Stimulated activated CD8-positive, alpha-beta memory T cell treated with anti-CD3 and anti-CD28 coated beads, Interleukin-4, amount 100 ng/mL, for 48 hours (primary cell): ENCODE data around the gene FIS1.
"Not testable (repeated sequence)": the region's sequence is repeated elsewhere in the genome, so short reads cannot be mapped to it uniquely, and the experiment has no call there.

Source experiments
- DNase-seq: peaks from one replicate; pipeline ENCODE4 v3.0.0-alpha.2; 2020

The FIS1 gene

GRCh38 chr7:101255796-101256195, 10.9 kb upstream of the FIS1 start:
- no peak for DNase-seq

DNA sequence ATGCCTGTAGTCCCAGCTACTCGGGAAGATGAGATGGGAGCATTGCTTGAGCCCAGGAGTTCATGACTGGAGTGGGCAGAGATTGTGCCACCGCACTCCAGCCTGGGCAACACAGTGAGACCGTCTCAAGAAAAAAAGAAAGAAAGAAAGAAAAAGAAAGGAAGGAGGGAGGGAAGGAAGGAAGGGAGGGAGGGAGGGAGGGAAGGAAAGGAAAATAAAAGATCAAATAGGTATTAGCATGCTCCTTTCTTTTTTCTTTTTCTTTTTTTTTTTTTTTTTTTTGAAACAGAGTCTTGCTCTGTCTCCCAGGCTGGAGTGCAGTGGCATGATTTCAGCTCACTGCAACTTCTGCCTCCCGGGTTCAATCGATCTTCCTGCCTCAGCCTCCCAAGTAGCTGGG, 8.3 kb upstream of the FIS1 start:
- not testable (repeated sequence) for DNase-seq

GRCh38 chr7:101251871-101252659, 7.2 kb upstream of the FIS1 start:
- DNase-seq, result peak; percentile 99

GRCh38 chr7:101250324-101250723, 5.4 kb upstream of the FIS1 start:
- no peak for DNase-seq

- no peak for DNase-seq
These were observed 3.4 kb upstream of the FIS1 start for GRCh38 chr7:101248276-101248675.

DNA sequence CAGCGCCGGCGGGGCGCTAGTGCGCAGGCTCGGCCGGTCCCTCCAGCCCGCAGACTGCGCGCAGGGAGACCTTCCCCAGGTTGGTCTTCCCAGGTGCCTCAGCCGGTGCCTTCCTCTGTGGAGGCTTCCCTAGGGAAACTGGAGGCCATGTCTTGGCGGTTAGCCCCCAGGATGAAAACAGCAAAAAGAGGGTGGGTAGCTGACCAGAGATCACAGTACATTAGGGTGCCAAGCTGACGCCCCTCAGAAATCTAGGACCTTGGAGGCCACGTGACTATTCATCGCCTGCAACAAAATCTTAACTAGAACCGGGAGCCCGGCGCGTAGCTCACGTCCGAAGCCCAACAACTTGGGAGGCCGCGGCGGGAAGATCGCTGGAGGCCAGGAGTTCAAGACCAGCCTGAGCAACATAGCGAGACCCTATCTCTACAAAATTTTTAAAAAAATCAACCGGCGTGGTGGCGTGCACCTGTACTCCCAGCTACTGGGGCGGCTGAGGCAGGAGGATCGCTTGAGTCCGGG, 327 bp upstream of the FIS1 start:
- DNase-seq, result no peak

DNA sequence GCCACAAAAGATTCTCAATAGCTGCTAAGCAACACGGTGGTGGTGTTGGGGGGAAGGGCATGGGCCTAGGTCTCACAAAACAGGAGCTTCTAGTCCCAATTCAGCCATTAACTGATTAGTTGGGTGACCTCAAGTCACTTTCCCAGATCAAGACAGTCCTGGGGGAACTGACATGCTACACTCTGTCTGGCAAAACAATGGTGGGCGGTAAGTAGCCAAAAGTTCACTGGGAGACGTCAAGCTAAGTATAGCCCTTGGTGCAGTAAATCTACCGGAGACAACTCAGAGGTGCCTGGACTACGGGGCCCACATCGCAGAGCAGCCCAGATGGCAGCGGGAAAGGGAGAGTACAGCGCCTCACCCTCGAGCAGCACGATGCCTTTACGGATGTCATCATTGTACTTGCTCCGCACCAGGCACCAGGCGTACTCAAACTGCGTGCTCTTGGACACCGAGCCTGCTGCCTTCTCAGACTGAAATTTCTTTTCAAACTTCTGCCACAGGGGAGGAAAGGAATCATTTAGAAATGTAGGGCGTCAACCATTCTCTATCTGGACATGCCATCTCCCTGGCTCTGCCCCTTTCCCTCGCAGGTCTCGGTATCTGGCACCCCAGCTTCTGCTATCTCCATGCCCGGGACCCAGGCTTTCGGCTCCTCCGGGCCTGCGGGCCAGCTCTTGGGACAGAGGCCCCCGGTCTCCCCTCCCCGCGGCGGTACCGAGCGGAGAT, 1.1 kb downstream of the FIS1 start:
- DNase-seq, result no peak

- no peak for DNase-seq
These were observed 3.2 kb downstream of the FIS1 start for GRCh38 chr7:101241443-101242349.

GRCh38 chr7:101241015-101241363, 3.9 kb downstream of the FIS1 start:
- DNase-seq, result no peak

DNA sequence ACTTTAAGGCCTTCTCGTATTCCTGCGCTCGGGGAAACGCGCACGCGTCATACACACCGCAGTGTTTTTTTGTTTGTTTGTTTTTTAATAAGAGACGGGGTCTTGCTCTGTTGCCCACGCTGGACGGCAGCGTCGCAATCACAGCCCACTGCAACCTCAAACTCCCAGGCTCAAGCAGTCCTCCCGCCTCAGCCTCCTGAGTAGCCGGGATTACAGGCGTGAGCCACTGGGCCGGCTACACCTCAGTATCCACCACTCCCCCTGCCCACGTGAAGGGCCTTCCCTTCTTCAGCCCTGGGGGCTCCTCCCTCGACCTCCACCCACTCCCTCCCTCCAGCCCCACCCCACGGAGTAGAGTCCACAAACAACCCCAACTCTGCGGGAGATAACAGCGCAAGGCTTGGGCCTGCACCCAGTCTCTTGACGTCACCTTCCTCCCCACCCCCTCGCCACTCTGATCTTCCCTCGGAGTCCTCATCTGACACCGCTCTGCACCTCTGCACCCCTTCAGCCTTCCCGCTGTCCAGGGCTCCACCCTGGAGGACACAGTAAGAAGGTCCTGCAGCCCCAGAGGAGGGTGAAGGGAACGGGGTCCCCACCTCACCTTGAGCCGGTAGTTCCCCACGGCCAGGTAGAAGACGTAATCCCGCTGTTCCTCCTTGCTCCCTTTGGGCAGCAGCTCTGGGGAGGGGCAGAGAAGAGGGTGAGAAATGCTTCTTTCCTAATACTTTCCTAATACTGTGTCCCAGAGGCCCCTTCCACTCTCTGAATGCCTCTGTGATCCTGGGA, 4.5 kb downstream of the FIS1 start:
- no peak for DNase-seq

GRCh38 chr7:101239951-101240220, 5.0 kb downstream of the FIS1 start:
- DNase-seq, result no peak

- no peak for DNase-seq
These were observed 5.5 kb downstream of the FIS1 start for GRCh38 chr7:101239191-101239950.

- no peak for DNase-seq
These were observed 6.4 kb downstream of the FIS1 start for GRCh38 chr7:101238226-101239182.

- DNase-seq, result no peak
These were observed 7.4 kb downstream of the FIS1 start, which contains the start of gene CLDN15 for GRCh38 chr7:101237206-101238067. TSS of gene CLDN15 (minus strand) at chr7:101237802. CDS start at chr7:101237581, 221 bp downstream.

DNA sequence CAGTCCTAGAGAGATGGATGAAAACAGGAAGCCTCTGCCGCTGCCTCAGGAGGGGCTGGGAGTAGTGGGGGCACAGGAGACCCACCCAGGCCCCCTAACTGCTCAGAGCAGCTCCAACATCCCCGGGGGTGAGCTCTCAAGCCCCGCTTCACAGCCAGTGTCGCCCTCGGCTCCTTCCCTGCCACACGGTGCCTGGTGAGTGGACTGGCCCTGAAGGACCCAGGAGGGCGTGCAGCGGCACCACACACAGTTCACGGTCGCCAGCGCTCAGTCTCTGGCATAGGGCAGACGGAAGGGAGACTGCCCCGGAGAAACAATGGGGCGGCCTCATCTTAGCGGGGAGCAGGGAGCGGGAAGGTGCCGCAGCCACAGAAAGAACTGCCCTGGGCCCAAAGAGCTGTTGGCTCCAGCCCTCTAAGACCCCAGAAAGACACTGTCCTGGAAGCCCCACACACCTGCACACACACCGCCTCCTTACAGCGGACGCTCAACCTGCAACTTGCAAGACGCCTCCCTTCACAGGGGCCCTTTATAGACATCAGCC, 8.5 kb downstream of the FIS1 start:
- no peak for DNase-seq

DNA sequence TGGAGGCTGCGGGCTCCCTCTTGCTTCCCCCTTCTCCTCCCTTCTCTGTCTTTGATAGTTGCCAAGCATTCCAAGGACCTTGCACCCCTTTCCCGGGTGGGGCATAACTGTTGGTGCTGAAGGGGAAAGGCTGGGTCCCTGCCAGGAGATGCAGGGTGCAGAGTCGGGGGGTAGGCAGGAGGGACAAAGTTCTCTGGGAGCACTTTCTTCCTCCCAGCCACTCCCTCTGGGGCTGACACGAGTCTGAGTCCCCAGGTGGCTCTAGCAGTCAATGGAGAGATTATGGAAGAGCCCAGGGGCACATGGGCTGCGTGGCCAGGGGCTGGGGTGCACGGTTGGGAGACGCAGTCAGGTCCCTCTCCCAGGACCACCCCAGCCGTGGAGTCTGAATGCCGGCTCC, 9.4 kb downstream of the FIS1 start:
- DNase-seq, result no peak

GRCh38 chr7:101235050-101235449, 9.8 kb downstream of the FIS1 start:
- no peak for DNase-seq

DNA sequence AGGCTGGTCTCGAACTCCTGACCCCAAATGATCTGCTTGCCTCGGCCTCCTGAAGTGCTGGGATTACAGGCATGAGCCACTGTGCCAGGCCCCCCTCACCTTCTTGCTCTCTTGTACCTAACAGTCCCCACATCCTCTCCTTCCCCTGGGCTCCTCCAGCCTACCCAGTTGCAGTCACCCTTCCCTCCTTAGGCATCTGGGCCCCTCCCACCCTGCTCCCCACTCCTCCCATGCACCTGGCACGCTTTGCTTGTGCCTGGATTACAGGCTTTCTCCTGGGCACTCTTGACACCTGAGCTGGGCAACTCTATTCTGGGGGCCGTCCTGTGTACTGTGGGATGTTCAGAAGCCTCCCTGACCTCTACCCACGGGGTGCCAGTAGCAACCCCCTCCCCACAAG, 10.2 kb downstream of the FIS1 start:
- no peak for DNase-seq

DNA sequence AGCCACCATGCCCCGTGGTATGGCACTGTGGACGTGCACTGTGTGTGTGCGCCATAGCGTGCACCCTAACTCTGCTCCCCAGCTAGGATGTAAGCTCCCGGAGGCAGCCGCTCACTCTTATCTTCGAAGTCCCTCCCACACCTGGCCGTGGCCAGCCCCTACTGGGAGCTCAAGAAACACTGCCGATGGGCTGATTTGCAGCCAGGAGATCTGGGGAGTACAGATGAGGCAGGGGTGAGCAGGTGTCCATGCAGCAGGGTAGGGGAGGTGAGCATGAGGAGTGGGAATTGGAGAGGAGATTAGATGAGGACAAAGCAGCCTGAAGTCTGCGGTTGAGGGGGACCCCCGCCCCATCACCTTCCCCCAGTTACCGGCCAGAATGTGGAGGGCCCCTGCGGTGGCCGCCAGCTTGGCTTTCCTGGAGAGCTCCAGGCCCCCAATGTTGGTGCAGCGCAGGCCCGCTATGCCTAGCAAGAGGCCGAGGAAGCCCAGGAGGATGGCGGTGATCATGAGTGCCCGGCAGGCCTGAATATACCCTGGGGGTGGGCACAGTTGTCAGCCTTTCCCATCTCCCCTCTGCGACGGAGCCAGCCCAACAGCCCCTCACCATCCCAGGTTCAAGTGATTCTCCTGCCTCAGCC, 10.9 kb downstream of the FIS1 start:
- no peak for DNase-seq
